OCI-LY1 (cell line): ENCODE data around the gene ZNF101.

Experiments
- H2AFZ ChIP-seq: fragments of 200-600 bp; sonication (generic), shearing (Covaris generic); 2 replicates; pipeline ENCODE4 v1.6.0; 2014; ENCODE audit warnings: antibody characterized with exemption, mild to moderate bottlenecking, low read length
- H3F3A ChIP-seq: fragments of 200-600 bp; sonication (generic), shearing (Covaris generic); 2 replicates; pipeline ENCODE4 v1.6.0; 2014; ENCODE audit warnings: mild to moderate bottlenecking, antibody characterized with exemption, low read length, moderate library complexity; ENCODE audit not compliant: insufficient read depth
- H3K27ac ChIP-seq: fragments of 200-600 bp; sonication (generic); 2 replicates; pipeline ENCODE4 v1.5.1; 2014; ENCODE audit warnings: low read length, mixed run types, mild to moderate bottlenecking, low read depth; ENCODE audit not compliant: poor library complexity, severe bottlenecking
- H3K27me3 ChIP-seq: fragments of 200-600 bp; sonication (generic); 2 replicates; pipeline ENCODE4 v1.6.0; 2014; ENCODE audit warnings: antibody characterized with exemption, mild to moderate bottlenecking, low read length, moderate library complexity; ENCODE audit not compliant: insufficient read depth
- H3K36me3 ChIP-seq: fragments of 200-600 bp; sonication (generic); 2 replicates; pipeline ENCODE4 v1.6.1; 2014; ENCODE audit warnings: mild to moderate bottlenecking, antibody characterized with exemption, low read length, moderate library complexity, mixed read lengths; ENCODE audit not compliant: insufficient read depth
- H3K4me1 ChIP-seq: fragments of 200-600 bp; sonication (generic); 2 replicates; pipeline ENCODE4 v1.5.1; 2014; ENCODE audit warnings: mild to moderate bottlenecking, low read length, moderate library complexity; ENCODE audit not compliant: insufficient read depth, severe bottlenecking
- H3K4me2 ChIP-seq: fragments of 200-600 bp; sonication (generic), shearing (Covaris generic); 2 replicates; pipeline ENCODE4 v1.6.1; 2014; ENCODE audit warnings: low read length
- H3K4me3 ChIP-seq: fragments of 200-600 bp; sonication (generic); 2 replicates; pipeline ENCODE4 v1.5.1; 2014; ENCODE audit warnings: low read length, low read depth, mild to moderate bottlenecking, mixed read lengths; ENCODE audit not compliant: poor library complexity, severe bottlenecking
- H3K79me2 ChIP-seq: fragments of 200-600 bp; shearing (Covaris generic); 2 replicates; pipeline ENCODE4 v1.6.1; 2016; ENCODE audit warnings: mixed run types, low read length, mixed read lengths; ENCODE audit not compliant: insufficient read depth
- H3K9ac ChIP-seq: fragments of 200-600 bp; sonication (generic), shearing (Covaris generic); 2 replicates; pipeline ENCODE4 v1.6.1; 2014; ENCODE audit warnings: mild to moderate bottlenecking, low read length, mixed read lengths
- H3K9me2 ChIP-seq: fragments of 200-600 bp; sonication (generic), shearing (Covaris generic); 2 replicates; pipeline ENCODE4 v1.6.1; 2014; ENCODE audit warnings: low read depth, mild to moderate bottlenecking, low read length, mixed read lengths
- H3K9me3 ChIP-seq: fragments of 200-600 bp; shearing (Covaris generic); 2 replicates; pipeline ENCODE4 v1.6.1; 2014; ENCODE audit warnings: low read length, mixed read lengths
- H4K20me1 ChIP-seq: fragments of 200-600 bp; sonication (generic), shearing (Covaris generic); 2 replicates; pipeline ENCODE4 v1.6.0; 2016; ENCODE audit warnings: mild to moderate bottlenecking, low read length; ENCODE audit not compliant: insufficient read depth
- EZH2 ChIP-seq: fragments of 200-600 bp; sonication (generic), shearing (Covaris generic); IDR thresholded peaks from 2 replicates; pipeline ENCODE4 v1.8.0; 2017; ENCODE audit warnings: borderline replicate concordance, mixed run types, mild to moderate bottlenecking, antibody characterized with exemption, low read length, moderate library complexity, mixed read lengths
- TF ChIP-seq, protein P1 (sequence below): fragments of 200-600 bp; sonication (generic), shearing (Covaris generic); IDR thresholded peaks from 2 replicates; pipeline ENCODE4 v1.5.1; 2017; ENCODE audit warnings: mild to moderate bottlenecking, antibody characterized with exemption, low read length, moderate library complexity, mixed read lengths

The ZNF101 gene

DNA sequence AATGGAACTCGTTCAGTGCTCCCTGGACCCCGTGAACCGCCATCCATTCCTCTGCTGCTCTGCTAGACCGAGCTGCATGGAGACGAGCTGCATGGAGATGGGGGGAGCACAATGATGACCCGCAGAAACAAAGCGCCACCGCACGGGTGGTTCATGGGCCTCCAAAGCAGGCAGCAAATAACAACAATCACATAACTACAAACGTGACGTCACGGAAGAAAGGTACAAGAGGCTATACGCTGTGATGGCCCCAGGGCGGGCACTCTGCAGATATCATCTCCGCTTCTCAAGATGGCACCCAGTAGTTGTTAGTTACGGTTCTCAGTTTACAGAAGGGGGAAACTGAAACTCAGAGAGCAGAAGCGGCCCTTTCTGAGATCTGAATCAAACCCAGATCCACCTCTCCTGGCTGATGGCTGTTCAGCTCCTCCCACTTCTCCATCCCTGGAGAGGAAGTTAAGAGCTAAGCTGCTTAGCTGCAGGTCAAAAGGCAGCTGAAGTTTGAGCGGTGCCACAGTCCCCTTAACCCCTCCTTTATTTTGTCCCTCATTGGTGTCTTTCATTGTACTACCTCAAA, 6.9 kb upstream of the ZNF101 start:
- H3K9me2 ChIP-seq: no peaks in the 10 kb centered on the region
- no peaks in the 10 kb centered on the region for H3K9me3 ChIP-seq
- peaks cover 27% of the 10 kb centered on the region for H3K79me2 ChIP-seq
- no peaks in the 10 kb centered on the region for H4K20me1 ChIP-seq
- peak overlapping the region; percentile 99 for H3K4me2 ChIP-seq
- peaks cover 44% of the 10 kb centered on the region for H3K36me3 ChIP-seq
- no peaks in the 10 kb centered on the region for H3K27me3 ChIP-seq
- H3F3A ChIP-seq: no peaks in the 10 kb centered on the region
- H3K4me1 ChIP-seq: peaks cover 31% of the 10 kb centered on the region
- H2AFZ ChIP-seq: no peak overlapping the region
- peak overlapping the region; percentile 95 for H3K4me3 ChIP-seq
- H3K27ac ChIP-seq: peak overlapping the region; percentile 93
- TF ChIP-seq, protein P1, sequence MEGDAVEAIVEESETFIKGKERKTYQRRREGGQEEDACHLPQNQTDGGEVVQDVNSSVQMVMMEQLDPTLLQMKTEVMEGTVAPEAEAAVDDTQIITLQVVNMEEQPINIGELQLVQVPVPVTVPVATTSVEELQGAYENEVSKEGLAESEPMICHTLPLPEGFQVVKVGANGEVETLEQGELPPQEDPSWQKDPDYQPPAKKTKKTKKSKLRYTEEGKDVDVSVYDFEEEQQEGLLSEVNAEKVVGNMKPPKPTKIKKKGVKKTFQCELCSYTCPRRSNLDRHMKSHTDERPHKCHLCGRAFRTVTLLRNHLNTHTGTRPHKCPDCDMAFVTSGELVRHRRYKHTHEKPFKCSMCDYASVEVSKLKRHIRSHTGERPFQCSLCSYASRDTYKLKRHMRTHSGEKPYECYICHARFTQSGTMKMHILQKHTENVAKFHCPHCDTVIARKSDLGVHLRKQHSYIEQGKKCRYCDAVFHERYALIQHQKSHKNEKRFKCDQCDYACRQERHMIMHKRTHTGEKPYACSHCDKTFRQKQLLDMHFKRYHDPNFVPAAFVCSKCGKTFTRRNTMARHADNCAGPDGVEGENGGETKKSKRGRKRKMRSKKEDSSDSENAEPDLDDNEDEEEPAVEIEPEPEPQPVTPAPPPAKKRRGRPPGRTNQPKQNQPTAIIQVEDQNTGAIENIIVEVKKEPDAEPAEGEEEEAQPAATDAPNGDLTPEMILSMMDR: no peak
- no peak for TF ChIP-seq EZH2
- peak overlapping the region; percentile 93 for H3K9ac ChIP-seq

DNA sequence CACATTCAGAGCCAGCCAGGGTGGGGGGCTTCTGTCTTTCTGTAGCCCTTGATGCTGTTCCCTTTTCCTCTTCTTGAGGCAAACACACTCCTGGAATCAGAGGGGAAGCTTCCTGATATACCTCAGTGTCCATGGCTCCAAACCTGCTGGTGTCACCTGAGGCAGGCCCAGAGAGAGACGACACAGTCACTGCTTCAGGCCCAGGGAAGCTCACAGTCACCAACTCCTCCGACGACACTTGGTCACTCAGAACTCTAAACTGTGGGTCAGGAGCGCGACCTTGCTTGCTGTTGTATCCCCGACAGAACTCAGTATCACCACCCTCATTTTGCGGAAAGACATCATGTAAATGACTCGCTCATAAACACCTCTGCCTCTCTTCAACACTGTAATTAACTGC, 6.3 kb upstream of the ZNF101 start:
- H3K4me2 ChIP-seq: peak overlapping the region; percentile 99
- peak overlapping the region; percentile 93 for H3K9ac ChIP-seq
- H3K27me3 ChIP-seq: no peaks in the 10 kb centered on the region
- no peaks in the 10 kb centered on the region for H3K9me2 ChIP-seq
- H3K9me3 ChIP-seq: no peaks in the 10 kb centered on the region
- peak overlapping the region; percentile 93 for H3K27ac ChIP-seq
- H4K20me1 ChIP-seq: no peaks in the 10 kb centered on the region
- H3K4me1 ChIP-seq: peaks cover 37% of the 10 kb centered on the region
- H3K4me3 ChIP-seq: peak overlapping the region; percentile 95
- peaks cover 27% of the 10 kb centered on the region for H3K79me2 ChIP-seq
- H3F3A ChIP-seq: no peaks in the 10 kb centered on the region
- H2AFZ ChIP-seq: no peak overlapping the region
- peaks cover 38% of the 10 kb centered on the region for H3K36me3 ChIP-seq
- TF ChIP-seq, protein P1: no peak
- TF ChIP-seq EZH2: no peak

DNA sequence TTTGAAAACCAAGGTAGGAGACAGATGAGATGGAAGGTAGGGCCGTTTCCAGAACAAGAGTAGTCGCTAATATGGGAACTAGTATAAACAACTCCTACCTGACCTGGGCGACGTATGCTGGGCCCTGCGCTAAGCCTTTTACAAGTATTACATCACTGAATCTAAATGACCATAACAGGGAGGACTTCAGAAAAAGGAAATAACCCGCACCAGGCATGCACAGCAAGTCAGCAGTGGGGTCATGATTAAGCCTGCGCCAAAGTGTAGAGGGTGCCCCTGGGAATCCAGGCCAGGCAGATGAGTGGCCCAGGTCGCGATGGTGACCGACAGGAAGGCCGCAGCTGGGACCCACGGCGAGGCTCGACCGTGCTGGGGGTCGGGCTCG, 5.8 kb upstream of the ZNF101 start:
- Histone ChIP-seq H3K9me3 (no peaks in the 10 kb centered on the region), H3K27ac (peak overlapping the region; percentile 93), H3K4me2 (peak overlapping the region; percentile 99), H3K27me3 (no peaks in the 10 kb centered on the region), H3K4me3 (peak overlapping the region; percentile 95), H3K79me2 (peaks cover 27% of the 10 kb centered on the region), H3K9ac (peak overlapping the region; percentile 93), H3F3A (no peaks in the 10 kb centered on the region), H2AFZ (no peak overlapping the region), H3K36me3 (peaks cover 33% of the 10 kb centered on the region), H3K9me2 (no peaks in the 10 kb centered on the region), H4K20me1 (no peaks in the 10 kb centered on the region), H3K4me1 (peaks cover 42% of the 10 kb centered on the region)
- TF ChIP-seq, protein P1: no peak
- no peak for TF ChIP-seq EZH2
